ENCODE data around the gene ELAC2. TPM values are rescaled to one million over a fixed set of nuclear protein-coding genes. Genes with fewer than 3 reads are reported as not detected.

The ELAC2 gene
- polyA plus RNA-seq, 1 donor from 2014 or later, result 34.6 TPM

DNA sequence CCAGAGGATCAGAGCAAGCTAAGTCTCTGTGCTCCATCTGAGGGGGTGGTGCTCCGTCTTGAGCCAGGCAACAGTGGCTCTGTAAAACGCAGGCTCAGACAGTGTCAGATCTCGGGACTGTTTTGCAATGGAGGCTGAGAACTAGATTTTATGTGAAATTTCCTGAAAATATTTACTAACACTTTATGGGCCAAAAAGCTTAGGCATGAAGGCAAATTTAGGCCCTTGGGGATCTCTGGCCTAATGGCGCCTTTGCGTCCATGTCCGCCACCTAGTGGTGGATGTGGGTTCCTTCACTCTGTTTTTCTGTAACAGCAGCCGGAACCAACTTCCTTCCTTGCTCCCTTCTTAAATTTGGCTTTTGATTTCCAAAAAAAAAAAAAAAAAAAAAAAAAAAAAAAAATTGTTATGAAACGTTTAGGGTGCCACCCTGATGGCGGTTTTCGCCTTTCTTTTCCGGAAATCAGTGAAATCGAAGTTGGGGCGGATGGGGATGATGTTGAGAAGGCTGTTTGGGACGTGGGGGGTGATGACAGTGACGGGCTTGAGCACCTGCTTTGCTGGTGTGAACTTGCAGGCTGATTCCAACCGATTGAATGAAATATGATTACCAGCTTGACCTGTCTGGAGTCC, 14.0 kb upstream of the ELAC2 start:
- no peaks in the 10 kb centered on the region for H3K36me3 ChIP-seq (ENCODE audit: insufficient read depth, low read length)
- no peak overlapping the region for H3K4me3 ChIP-seq (ENCODE audit: low read length)
- no peak overlapping the region for H3K27ac ChIP-seq (ENCODE audit: low read length)
- no peaks in the 10 kb centered on the region for H3K79me2 ChIP-seq (replicated peaks; ENCODE audit: insufficient read depth, low read length)
- no peaks in the 10 kb centered on the region for H3F3A ChIP-seq (ENCODE audit: insufficient read depth, low read length, poor library complexity, severe bottlenecking)
- no peak for TF ChIP-seq MXI1 (conservative IDR thresholded peaks at IDR 0.05; ENCODE audit: poor library complexity, severe bottlenecking)
- no peak for TF ChIP-seq POLR2AphosphoS5 (IDR thresholded peaks at IDR 0.05)
- TF ChIP-seq, protein P1, sequence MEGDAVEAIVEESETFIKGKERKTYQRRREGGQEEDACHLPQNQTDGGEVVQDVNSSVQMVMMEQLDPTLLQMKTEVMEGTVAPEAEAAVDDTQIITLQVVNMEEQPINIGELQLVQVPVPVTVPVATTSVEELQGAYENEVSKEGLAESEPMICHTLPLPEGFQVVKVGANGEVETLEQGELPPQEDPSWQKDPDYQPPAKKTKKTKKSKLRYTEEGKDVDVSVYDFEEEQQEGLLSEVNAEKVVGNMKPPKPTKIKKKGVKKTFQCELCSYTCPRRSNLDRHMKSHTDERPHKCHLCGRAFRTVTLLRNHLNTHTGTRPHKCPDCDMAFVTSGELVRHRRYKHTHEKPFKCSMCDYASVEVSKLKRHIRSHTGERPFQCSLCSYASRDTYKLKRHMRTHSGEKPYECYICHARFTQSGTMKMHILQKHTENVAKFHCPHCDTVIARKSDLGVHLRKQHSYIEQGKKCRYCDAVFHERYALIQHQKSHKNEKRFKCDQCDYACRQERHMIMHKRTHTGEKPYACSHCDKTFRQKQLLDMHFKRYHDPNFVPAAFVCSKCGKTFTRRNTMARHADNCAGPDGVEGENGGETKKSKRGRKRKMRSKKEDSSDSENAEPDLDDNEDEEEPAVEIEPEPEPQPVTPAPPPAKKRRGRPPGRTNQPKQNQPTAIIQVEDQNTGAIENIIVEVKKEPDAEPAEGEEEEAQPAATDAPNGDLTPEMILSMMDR (IDR thresholded peaks at IDR 0.05; ENCODE audit: poor library complexity, severe bottlenecking), result peak; percentile 47
- no peaks in the 10 kb centered on the region for H4K20me1 ChIP-seq (ENCODE audit: insufficient read depth)
- H2AFZ ChIP-seq (ENCODE audit: low read depth, low read length), result no peak overlapping the region
- no peaks in the 10 kb centered on the region for H3K9me2 ChIP-seq (ENCODE audit: insufficient read depth, low read length)
- H3K4me2 ChIP-seq (ENCODE audit: low read length), result no peak overlapping the region
- H3K9ac ChIP-seq (ENCODE audit: low read length), result no peak overlapping the region
- no peaks in the 10 kb centered on the region for H3K27me3 ChIP-seq (ENCODE audit: insufficient read depth, low read depth, low read length)
- no peaks in the 10 kb centered on the region for H3K9me3 ChIP-seq (ENCODE audit: low read length)

DNA sequence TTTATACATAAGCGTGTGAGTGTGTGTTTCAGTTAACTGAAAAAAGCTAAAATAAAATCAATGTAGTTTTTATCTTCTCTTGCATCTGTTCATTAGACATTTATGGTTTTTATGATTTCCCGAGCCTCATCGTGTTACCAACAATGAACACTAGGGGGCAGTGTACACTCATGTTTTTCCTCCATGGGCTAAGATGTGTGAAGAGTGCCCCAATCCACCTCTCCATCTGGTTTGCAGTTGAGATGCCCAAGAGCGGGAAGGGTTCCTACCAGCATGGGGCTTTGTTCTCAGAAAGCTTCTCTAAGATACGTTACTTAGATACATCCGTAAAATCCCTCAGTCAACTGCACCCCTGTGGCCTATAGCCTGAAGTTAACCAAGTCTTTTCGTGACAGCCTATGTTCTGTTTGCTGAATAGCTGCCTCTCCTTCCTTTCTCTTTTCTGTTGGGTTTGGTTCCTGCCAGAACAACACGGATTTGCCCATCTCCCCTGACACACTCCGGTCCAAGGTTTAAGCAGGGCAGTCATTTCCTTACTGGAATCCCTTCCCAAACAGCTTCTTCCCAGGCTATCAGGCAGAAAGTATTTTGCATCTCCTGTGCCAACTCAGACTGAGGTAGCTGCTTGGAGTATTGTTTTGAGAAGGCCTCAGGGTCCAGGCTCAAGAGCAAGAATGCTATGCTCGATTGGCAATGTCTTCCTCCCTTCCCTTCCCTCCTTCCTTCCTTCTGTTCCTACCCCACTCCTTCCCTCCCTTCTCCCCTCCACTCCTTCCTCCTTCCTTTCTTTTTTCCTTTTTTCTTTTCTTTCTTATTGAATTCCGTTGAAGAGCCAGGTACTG, 12.9 kb upstream of the ELAC2 start:
- Histone ChIP-seq H3K79me2 (replicated peaks; ENCODE audit: insufficient read depth, low read length) (no peaks in the 10 kb centered on the region), H4K20me1 (ENCODE audit: insufficient read depth) (no peaks in the 10 kb centered on the region), H3K4me3 (ENCODE audit: low read length) (no peak overlapping the region), H3K9me3 (ENCODE audit: low read length) (no peaks in the 10 kb centered on the region), H3K36me3 (ENCODE audit: insufficient read depth, low read length) (no peaks in the 10 kb centered on the region), H3F3A (ENCODE audit: insufficient read depth, low read length, poor library complexity, severe bottlenecking) (no peaks in the 10 kb centered on the region), H3K4me2 (ENCODE audit: low read length) (no peak overlapping the region), H3K9ac (ENCODE audit: low read length) (no peak overlapping the region), H3K27me3 (ENCODE audit: insufficient read depth, low read depth, low read length) (no peaks in the 10 kb centered on the region), H2AFZ (ENCODE audit: low read depth, low read length) (no peak overlapping the region), H3K9me2 (ENCODE audit: insufficient read depth, low read length) (no peaks in the 10 kb centered on the region), H3K27ac (ENCODE audit: low read length) (no peak overlapping the region)
- TF ChIP-seq, protein P1 (IDR thresholded peaks at IDR 0.05; ENCODE audit: poor library complexity, severe bottlenecking), result peak; percentile 86
- no peak for TF ChIP-seq EP300 (conservative IDR thresholded peaks at IDR 0.05; ENCODE audit: poor library complexity, severe bottlenecking)
- no peak for TF ChIP-seq EZH2 (IDR thresholded peaks at IDR 0.05; ENCODE audit: borderline replicate concordance, insufficient read depth, low read length, poor library complexity, severe bottlenecking)
- TF ChIP-seq SMC3 (conservative IDR thresholded peaks at IDR 0.05; ENCODE audit: poor library complexity), result peak; percentile 82
- peak; percentile 87 for TF ChIP-seq RAD21 (conservative IDR thresholded peaks at IDR 0.05)
- TF ChIP-seq POLR2AphosphoS5 (IDR thresholded peaks at IDR 0.05), result no peak
- no peak for TF ChIP-seq TAF1 (IDR thresholded peaks at IDR 0.05; ENCODE audit: low read depth)
- TF ChIP-seq MXI1 (conservative IDR thresholded peaks at IDR 0.05; ENCODE audit: poor library complexity, severe bottlenecking), result no peak
- TF ChIP-seq, protein P2, sequence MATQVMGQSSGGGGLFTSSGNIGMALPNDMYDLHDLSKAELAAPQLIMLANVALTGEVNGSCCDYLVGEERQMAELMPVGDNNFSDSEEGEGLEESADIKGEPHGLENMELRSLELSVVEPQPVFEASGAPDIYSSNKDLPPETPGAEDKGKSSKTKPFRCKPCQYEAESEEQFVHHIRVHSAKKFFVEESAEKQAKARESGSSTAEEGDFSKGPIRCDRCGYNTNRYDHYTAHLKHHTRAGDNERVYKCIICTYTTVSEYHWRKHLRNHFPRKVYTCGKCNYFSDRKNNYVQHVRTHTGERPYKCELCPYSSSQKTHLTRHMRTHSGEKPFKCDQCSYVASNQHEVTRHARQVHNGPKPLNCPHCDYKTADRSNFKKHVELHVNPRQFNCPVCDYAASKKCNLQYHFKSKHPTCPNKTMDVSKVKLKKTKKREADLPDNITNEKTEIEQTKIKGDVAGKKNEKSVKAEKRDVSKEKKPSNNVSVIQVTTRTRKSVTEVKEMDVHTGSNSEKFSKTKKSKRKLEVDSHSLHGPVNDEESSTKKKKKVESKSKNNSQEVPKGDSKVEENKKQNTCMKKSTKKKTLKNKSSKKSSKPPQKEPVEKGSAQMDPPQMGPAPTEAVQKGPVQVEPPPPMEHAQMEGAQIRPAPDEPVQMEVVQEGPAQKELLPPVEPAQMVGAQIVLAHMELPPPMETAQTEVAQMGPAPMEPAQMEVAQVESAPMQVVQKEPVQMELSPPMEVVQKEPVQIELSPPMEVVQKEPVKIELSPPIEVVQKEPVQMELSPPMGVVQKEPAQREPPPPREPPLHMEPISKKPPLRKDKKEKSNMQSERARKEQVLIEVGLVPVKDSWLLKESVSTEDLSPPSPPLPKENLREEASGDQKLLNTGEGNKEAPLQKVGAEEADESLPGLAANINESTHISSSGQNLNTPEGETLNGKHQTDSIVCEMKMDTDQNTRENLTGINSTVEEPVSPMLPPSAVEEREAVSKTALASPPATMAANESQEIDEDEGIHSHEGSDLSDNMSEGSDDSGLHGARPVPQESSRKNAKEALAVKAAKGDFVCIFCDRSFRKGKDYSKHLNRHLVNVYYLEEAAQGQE (IDR thresholded peaks at IDR 0.05; ENCODE audit: borderline replicate concordance), result no peak
